ENCODE data around the gene CD9. TPM values are rescaled to one million over a fixed set of nuclear protein-coding genes. Genes with fewer than 3 reads are reported as not detected.
A peak's percentile ranks its signal among the peaks of the same experiment; 100 is the strongest.

CD9 gene
- total RNA-seq, 4 donors from 2014 or later = 464 to 1,007 (median 773) TPM

- no peaks in the 10 kb centered on the region for H3K27me3 ChIP-seq
- H3K27ac ChIP-seq = peak overlapping the region; percentile 44 to 91 (median 68)
- WGBS, 2 donors = 36 to 46% methylated on average over 10 to 15 of the region's 17 CpGs
- no peak for DNase-seq
- peaks cover 6 to 20% (median 18%) of the 10 kb centered on the region in 3 donors for H3K4me1 ChIP-seq
- H3K4me3 ChIP-seq = peak overlapping the region in 1 of 4 donors; percentile 6
- intact Hi-C loops (cut with DNase I) = no loop called here
- H3K36me3 ChIP-seq = no peaks in the 10 kb centered on the region
- no peaks in the 10 kb centered on the region for H3K9me3 ChIP-seq
- TF ChIP-seq CTCF (IDR thresholded peaks at IDR 0.05) (no peak), POLR2A (IDR thresholded peaks at IDR 0.05) (peak in 1 of 4 donors; percentile 29)
Measured at GRCh38 chr12:6167327-6168280, 32.6 kb upstream of the CD9 start.

- Histone ChIP-seq H3K4me1 (peaks cover 6 to 20% (median 18%) of the 10 kb centered on the region in 3 donors), H3K4me3 (no peak overlapping the region), H3K36me3 (no peaks in the 10 kb centered on the region), H3K27me3 (no peaks in the 10 kb centered on the region), H3K27ac (peak overlapping the region in 2 of 4 donors; percentile 63 to 72), H3K9me3 (no peaks in the 10 kb centered on the region)
- no peak for DNase-seq
- intact Hi-C loops (cut with DNase I) = no loop called here
- TF ChIP-seq POLR2A (IDR thresholded peaks at IDR 0.05) = no peak
- no peak for TF ChIP-seq CTCF (IDR thresholded peaks at IDR 0.05)
- WGBS, 2 donors = 70 to 89% methylated on average over 16 to 20 of the region's 21 CpGs
Measured at GRCh38 chr12:6171409-6172015, 28.7 kb upstream of the CD9 start.

GRCh38 chr12:6172086-6172485, 28.1 kb upstream of the CD9 start:
- TF ChIP-seq CTCF (IDR thresholded peaks at IDR 0.05) = no peak
- intact Hi-C loops (cut with DNase I) = no loop called here
- no peaks in the 10 kb centered on the region for H3K36me3 ChIP-seq
- no peaks in the 10 kb centered on the region for H3K9me3 ChIP-seq
- no peak overlapping the region for H3K4me3 ChIP-seq
- WGBS, 2 donors = 93 to 98% methylated on average over 7 to 12 of the region's 15 CpGs
- H3K27ac ChIP-seq = peak overlapping the region in 3 of 4 donors; percentile 52 to 72 (median 63)
- peaks cover 3 to 15% (median 14%) of the 10 kb centered on the region in 3 donors for H3K4me1 ChIP-seq
- H3K27me3 ChIP-seq = no peaks in the 10 kb centered on the region
- no peak for DNase-seq

- TF ChIP-seq POLR2A (IDR thresholded peaks at IDR 0.05) (no peak), CTCF (IDR thresholded peaks at IDR 0.05) (no peak)
- no peaks in the 10 kb centered on the region for H3K27me3 ChIP-seq
- WGBS, 2 donors = 58 to 70% methylated on average over 4 of the region's 4 CpGs
- no peaks in the 10 kb centered on the region for H3K9me3 ChIP-seq
- H3K36me3 ChIP-seq = no peaks in the 10 kb centered on the region
- intact Hi-C loops (cut with DNase I) = no loop called here
- no peak overlapping the region for H3K4me3 ChIP-seq
- no peak for DNase-seq
- peaks cover 0 to 7% (median 6%) of the 10 kb centered on the region in 3 donors for H3K4me1 ChIP-seq
- H3K27ac ChIP-seq = peak overlapping the region in 3 of 4 donors; percentile 52 to 72 (median 63)
Measured at GRCh38 chr12:6172862-6173261, 27.3 kb upstream of the CD9 start.

All from esophagus squamous epithelium (tissue), 5 donors.